ENCODE data around the gene CRIP3.

- TF ChIP-seq CTCF (IDR thresholded peaks at IDR 0.05; ENCODE audit: insufficient read depth, low read length, poor library complexity, severe bottlenecking) (no peak), EZH2phosphoT487 (conservative IDR thresholded peaks at IDR 0.05; ENCODE audit: low read length) (no peak)
These were observed 9.4 kb upstream of the CRIP3 start for GRCh38 chr6:43318011-43318410.

All from SU-DHL-6 (cell line).